Measurements from ENCODE around the gene TSC2. TPM values are rescaled to one million over a fixed set of nuclear protein-coding genes. Genes with fewer than 3 reads are reported as not detected.
"Not testable (repeated sequence)": the region's sequence is repeated elsewhere in the genome, so short reads cannot be mapped to it uniquely, and the experiment has no call there.

Gene TSC2
- total RNA-seq, 8 experiments from 2014 or later = 28.1 to 102 (median 53.2) TPM

DNA sequence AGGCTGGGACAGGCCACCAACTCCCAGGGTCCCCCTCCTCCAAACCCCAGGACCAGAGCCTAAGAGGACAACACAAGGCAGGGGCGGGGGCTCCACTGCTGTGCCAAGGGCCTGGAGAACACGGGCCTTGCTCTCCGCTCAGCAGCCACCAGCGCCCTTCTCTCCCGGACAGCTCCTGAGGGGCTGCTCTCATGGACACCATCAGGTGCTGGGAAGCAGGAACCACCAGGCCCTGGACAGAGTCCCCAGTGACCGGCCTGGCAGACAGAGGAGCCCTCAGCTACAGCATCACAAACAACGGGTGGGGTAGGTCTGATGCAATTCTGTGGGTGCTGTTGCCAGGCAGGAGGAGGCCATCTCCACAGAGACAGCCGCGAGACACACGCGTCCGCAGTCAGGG is 86.0 kb downstream of the TSC2 start:
- ATAC-seq (replicated peaks in 6 of 8) = not testable (repeated sequence)
- in situ Hi-C loops (cut with MboI; ENCODE audit: low pct_unique_long_range_greater_than_20kb in 2 of 9, low sequenced_read_pairs in 9 of 9, unreplicated experiment in 9 of 9) = loop anchor here in 4 of 9 experiments (25.0 kb wide), 2 partner anchors 96 to 121 kb away; partner anchors contain the start of genes NPW (in 3 of the 4), ZNF598 (in 3 of the 4), NHERF2 (in 1 of the 4) and NTHL1 (in 1 of the 4)
- WGBS, 10 experiments = no CpG with 5 or more reads among the region's 12 CpGs

DNA sequence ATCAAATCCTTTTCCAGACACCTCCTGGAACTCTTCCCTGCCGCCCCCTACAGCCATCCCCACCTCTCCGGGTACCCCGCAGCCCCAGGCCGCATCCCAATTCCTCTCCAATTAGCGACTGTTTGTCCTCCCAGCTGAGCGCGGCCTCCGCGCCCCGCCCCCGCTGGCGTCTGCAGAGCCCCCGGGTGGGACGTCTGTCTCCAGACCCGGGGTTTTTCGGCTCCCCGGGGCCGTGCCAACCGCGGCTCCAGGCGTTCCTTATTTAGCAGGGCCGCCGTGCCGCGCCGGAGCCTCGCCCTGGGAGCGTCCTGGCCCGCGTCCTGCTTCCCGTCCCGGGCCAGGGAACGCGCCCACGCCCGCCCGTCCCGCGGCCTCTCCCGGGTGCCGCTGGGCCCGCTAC is 87.3 kb downstream of the TSC2 start:
- WGBS, 10 experiments = no CpG with 5 or more reads among the region's 42 CpGs
- in situ Hi-C loops (cut with MboI; ENCODE audit: low pct_unique_long_range_greater_than_20kb in 2 of 9, low sequenced_read_pairs in 9 of 9, unreplicated experiment in 9 of 9) = loop anchor here in 4 of 9 experiments (25.0 kb wide), 2 partner anchors 98 to 123 kb away; partner anchors contain the start of genes NPW (in 3 of the 4), ZNF598 (in 3 of the 4), NHERF2 (in 1 of the 4) and NTHL1 (in 1 of the 4)
- peak overlapping the region; percentile 80 to 85 for H3K27ac ChIP-seq

More for the DNA sequence above, 86.0 kb downstream of the TSC2 start:
- H3K27ac ChIP-seq; H3K4me1 ChIP-seq (replicated peaks in 1 of 2): not testable (repeated sequence)
- peak overlapping the region in 2 of 5 donors; percentile 13 to 24 for H3K4me3 ChIP-seq

DNA sequence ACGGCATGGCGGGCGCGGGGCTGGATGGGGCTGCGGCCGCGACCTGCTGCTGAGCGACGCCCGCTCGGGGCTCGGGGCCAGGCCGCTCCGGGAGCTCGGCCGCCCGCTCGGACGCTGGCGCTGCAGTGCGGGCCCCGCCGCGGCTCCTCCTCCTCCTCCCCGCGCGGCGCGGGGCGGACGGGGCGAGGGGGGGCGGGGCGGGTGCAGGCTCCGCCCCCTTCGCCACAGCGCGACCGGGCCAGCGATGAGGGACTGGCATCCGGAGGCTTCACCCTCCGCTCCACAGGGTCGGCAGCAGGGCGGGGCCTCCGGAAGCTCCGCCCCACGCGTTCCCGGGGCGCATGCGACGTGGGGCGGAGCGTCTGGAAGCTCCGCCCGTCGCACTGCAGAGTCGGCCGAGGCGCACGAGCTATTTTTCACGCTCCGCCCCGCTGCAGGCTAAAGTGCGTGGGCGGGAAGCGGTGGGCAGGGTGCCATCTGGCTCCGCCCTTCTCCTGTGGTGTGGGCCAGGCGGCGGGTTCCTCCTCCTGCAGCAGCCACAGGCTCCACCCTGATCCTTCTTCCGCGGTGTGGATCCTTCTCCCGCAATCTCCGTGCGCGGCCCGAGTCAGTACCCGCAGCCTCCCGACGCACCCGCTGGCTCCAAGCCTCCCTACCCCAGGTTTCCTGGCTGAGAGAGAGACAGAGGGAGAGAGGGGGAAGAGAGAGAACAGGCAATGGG is 88.1 kb downstream of the TSC2 start, which contains the start of gene PKD1:
PKD1 (minus strand) TSS at position 129 of the 721 bp plus-strand sequence. CDS start 209 bp downstream, outside the sequence.
- in situ Hi-C loops (cut with MboI; ENCODE audit: low pct_unique_long_range_greater_than_20kb in 2 of 9, low sequenced_read_pairs in 9 of 9, unreplicated experiment in 9 of 9) = loop anchor here in 4 of 9 experiments (25.0 kb wide), 2 partner anchors 99 to 124 kb away; partner anchors contain the start of genes NPW (in 3 of the 4), ZNF598 (in 3 of the 4), NHERF2 (in 1 of the 4) and NTHL1 (in 1 of the 4)
- Histone ChIP-seq H3K27ac (peak within 1 kb of the TSS; percentile 80 to 85), H3K4me3 (peak within 1 kb of the TSS; percentile 58 to 95 (median 59))
- WGBS, 10 experiments = 0% methylated on average over 1 to 2 of the region's 81 CpGs; no CpG with 5 or more reads in 8 of the 10 experiments
- H3K4me1 ChIP-seq (replicated peaks in 1 of 2) = not testable (repeated sequence)
- ATAC-seq (replicated peaks in 6 of 8) = peak; percentile 83 to 98 (median 94)

More for the DNA sequence above, 87.3 kb downstream of the TSC2 start:
- H3K4me1 ChIP-seq (replicated peaks in 1 of 2); ATAC-seq (replicated peaks in 6 of 8): not testable (repeated sequence)
- H3K4me3 ChIP-seq = peak overlapping the region; percentile 58 to 95 (median 59)

Other genes starting within 250 kb of the TSC2 start
- 10 to 100 TPM; 27.8 to 67.6 (median 38.9) TPM for gene HAGH, start 221.2 kb upstream of the TSC2 start, total RNA-seq
- gene FAHD1, start 220.8 kb upstream of the TSC2 start, total RNA-seq = 10 to 100 TPM; 25.1 to 62.0 (median 30.8) TPM
- 1 to 10 TPM in 3 of 8 experiments, under 1 TPM in 4, not detected in 1; 0.05 to 2.8 (median 0.78) TPM for gene MEIOB, start 175.8 kb upstream of the TSC2 start, total RNA-seq
- 1 to 10 TPM in 1 of 8 experiments, under 1 TPM in 1, not detected in 6; 0.25 to 1.1 TPM for gene HS3ST6, start 129.6 kb upstream of the TSC2 start, total RNA-seq
- gene MSRB1, start 104.8 kb upstream of the TSC2 start, total RNA-seq = 10 to 100 TPM in 2 of 8 experiments, 1 to 10 TPM in 6; 2.8 to 18.1 (median 6.3) TPM
- 1 to 10 TPM in 1 of 8 experiments, under 1 TPM in 6, not detected in 1; 0.08 to 1.4 (median 0.22) TPM for gene RPL3L, start 93.3 kb upstream of the TSC2 start, total RNA-seq
- gene NDUFB10, start 88.4 kb upstream of the TSC2 start, total RNA-seq = 100 to 1,000 TPM; 153 to 255 (median 183) TPM
- 1,000 to 10,000 TPM; 1,718 to 3,761 (median 2,257) TPM for gene RPS2, start 83.2 kb upstream of the TSC2 start, total RNA-seq
- under 1 TPM in 1 of 8 experiments, not detected in 7; 0.16 TPM for gene RNF151, start 81.1 kb upstream of the TSC2 start, total RNA-seq
- gene TBL3, start 75.9 kb upstream of the TSC2 start, total RNA-seq = 10 to 100 TPM; 18.4 to 55.5 (median 31.7) TPM
- gene NOXO1, start 66.5 kb upstream of the TSC2 start, total RNA-seq = under 1 TPM in 4 of 8 experiments, not detected in 4; 0.21 to 0.73 (median 0.26) TPM
- gene GFER, start 63.8 kb upstream of the TSC2 start, total RNA-seq = 10 to 100 TPM; 14.4 to 37.3 (median 25.2) TPM
- gene SYNGR3, start 58.0 kb upstream of the TSC2 start, total RNA-seq = 10 to 100 TPM in 5 of 8 experiments, 1 to 10 TPM in 2, under 1 TPM in 1; 0.36 to 54.5 (median 18.2) TPM
- 10 to 100 TPM; 17.6 to 49.1 (median 27.6) TPM for gene ZNF598, start 38.2 kb upstream of the TSC2 start, total RNA-seq
- gene NPW, start 28.2 kb upstream of the TSC2 start, total RNA-seq = 1 to 10 TPM in 2 of 8 experiments, under 1 TPM in 3, not detected in 3; 0.27 to 1.7 (median 0.92) TPM
- 10 to 100 TPM in 4 of 8 experiments, 1 to 10 TPM in 4; 1.2 to 27.4 (median 7.8) TPM for gene NHERF2, start 21.1 kb upstream of the TSC2 start, total RNA-seq
- 10 to 100 TPM; 13.0 to 28.3 (median 18.8) TPM for gene NTHL1, start 151 bp upstream of the TSC2 start, total RNA-seq
- gene PKD1, start 87.9 kb downstream of the TSC2 start, total RNA-seq = 100 to 1,000 TPM in 1 of 8 experiments, 10 to 100 TPM in 7; 27.9 to 123 (median 58.3) TPM
- 10 to 100 TPM in 2 of 8 experiments, 1 to 10 TPM in 6; 3.3 to 22.2 (median 5.2) TPM for gene RAB26, start 100.6 kb downstream of the TSC2 start, total RNA-seq
- gene TRAF7, start 107.8 kb downstream of the TSC2 start, total RNA-seq = 10 to 100 TPM; 20.7 to 82.2 (median 33.3) TPM
- gene CASKIN1, start 148.6 kb downstream of the TSC2 start, total RNA-seq = 10 to 100 TPM in 1 of 8 experiments, 1 to 10 TPM in 6, under 1 TPM in 1; 0.61 to 12.2 (median 6.0) TPM
- gene MLST8, start 157.5 kb downstream of the TSC2 start, total RNA-seq = 10 to 100 TPM; 25.9 to 59.8 (median 38.7) TPM
- gene BRICD5, start 162.9 kb downstream of the TSC2 start, total RNA-seq = 10 to 100 TPM in 2 of 8 experiments, 1 to 10 TPM in 6; 1.1 to 15.1 (median 8.4) TPM
- gene PGP, start 166.9 kb downstream of the TSC2 start, total RNA-seq = 10 to 100 TPM in 4 of 8 experiments, 1 to 10 TPM in 4; 6.5 to 14.9 (median 9.9) TPM
- gene E4F1, start 175.6 kb downstream of the TSC2 start, total RNA-seq = 10 to 100 TPM; 15.4 to 32.4 (median 23.1) TPM
- 1 to 10 TPM in 6 of 8 experiments, under 1 TPM in 2; 0.61 to 3.0 (median 1.2) TPM for gene DNASE1L2, start 188.5 kb downstream of the TSC2 start, total RNA-seq
- gene ECI1, start 203.6 kb downstream of the TSC2 start, total RNA-seq = 10 to 100 TPM; 26.6 to 56.4 (median 32.6) TPM
- gene RNPS1, start 220.1 kb downstream of the TSC2 start, total RNA-seq = 100 to 1,000 TPM; 108 to 257 (median 163) TPM

All from motor neuron (in vitro differentiated cells).